SU-DHL-6 (cell line): ENCODE results near the gene H2AZ2.

Experiments
- CTCF ChIP-seq: fragments of 200-600 bp; sonication (generic); IDR thresholded peaks from one replicate; pipeline ENCODE4 v1.5.1; 2017; ENCODE audit warnings: antibody characterized with exemption, mild to moderate bottlenecking, low read length, moderate library complexity; ENCODE audit not compliant: insufficient read depth, poor library complexity, severe bottlenecking
- EZH2phosphoT487 ChIP-seq: fragments of 200-600 bp; sonication (generic), shearing (Covaris generic); conservative IDR thresholded peaks from 2 replicates; pipeline ENCODE4 v1.6.1; 2018; ENCODE audit warnings: mild to moderate bottlenecking, antibody characterized with exemption, low read length, moderate library complexity, mixed read lengths

- no peak for TF ChIP-seq CTCF
- no peak for TF ChIP-seq EZH2phosphoT487
Measured at GRCh38 chr7:44805950-44806349, 41.9 kb downstream of the H2AZ2 start.
